Muscle layer of colon (tissue), 2 donors: ENCODE results near the gene SUGCT.
A peak's percentile ranks its signal among the peaks of the same experiment; 100 is the strongest.
"Not testable (repeated sequence)": the region's sequence is repeated elsewhere in the genome, so short reads cannot be mapped to it uniquely, and the experiment has no call there.

Source experiments
- H3K27ac ChIP-seq: one replicate; pipeline ENCODE4 v1.7.0; 2013; ENCODE audit warnings: low read depth, mild to moderate bottlenecking, low read length, moderate library complexity
- H3K27me3 ChIP-seq, 2 donors: one replicate each; pipeline ENCODE4 v1.7.0; 2013; ENCODE audit warnings: low read length in 2 of 2, mild to moderate bottlenecking in 2 of 2; ENCODE audit not compliant: insufficient read depth in 2 of 2, control insufficient read depth in 1 of 2
- H3K36me3 ChIP-seq: one replicate; pipeline ENCODE4 v1.7.0; 2013; ENCODE audit warnings: mild to moderate bottlenecking, low read length; ENCODE audit not compliant: insufficient read depth
- H3K4me1 ChIP-seq: one replicate; pipeline ENCODE4 v1.7.0; 2013; ENCODE audit warnings: mild to moderate bottlenecking, low read length; ENCODE audit not compliant: insufficient read depth
- H3K4me3 ChIP-seq, 2 donors: one replicate each; pipeline ENCODE4 v1.7.0; 2013; ENCODE audit warnings: low read length in 2 of 2, low read depth in 1 of 2, mild to moderate bottlenecking in 1 of 2, moderate library complexity in 1 of 2
- H3K9ac ChIP-seq: one replicate; pipeline ENCODE4 v1.7.0; 2013; ENCODE audit warnings: low read length
- H3K9me3 ChIP-seq: one replicate; pipeline ENCODE4 v1.7.0; 2013; ENCODE audit warnings: mild to moderate bottlenecking, low read length
- donor health status: abdominal sarcoma.
- donor health status: Adenocarcinoma of cecum.

SUGCT gene

DNA sequence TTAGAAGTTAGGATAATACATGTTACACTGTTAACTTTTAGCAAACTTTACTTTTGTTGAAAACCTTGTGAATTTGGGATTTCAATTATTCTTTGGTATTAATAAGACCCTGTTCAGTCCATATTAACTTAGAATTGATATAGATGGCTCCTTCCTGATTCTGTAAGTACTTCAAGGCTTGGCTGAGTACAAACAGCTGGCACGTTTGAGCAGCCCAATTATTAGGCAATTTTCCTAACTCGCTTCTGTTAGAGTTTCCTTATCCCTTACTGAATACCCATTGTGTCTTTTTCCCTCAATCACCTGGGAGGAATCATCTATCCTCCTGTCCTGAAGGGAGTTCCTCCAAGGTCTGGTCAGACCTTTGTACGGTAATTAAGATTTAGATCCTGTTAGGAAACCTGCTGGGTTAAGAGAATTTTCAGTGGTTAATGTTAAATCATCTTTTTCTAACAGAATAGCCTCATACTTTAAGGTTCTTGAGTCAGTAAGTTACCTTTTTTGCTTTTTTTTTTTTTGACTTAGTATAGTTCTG lies 10.9 kb downstream of the SUGCT start:
- H3K36me3 ChIP-seq, H3K9ac ChIP-seq, H3K4me3 ChIP-seq, H3K9me3 ChIP-seq, H3K4me1 ChIP-seq, H3K27ac ChIP-seq, H3K27me3 ChIP-seq: not testable (repeated sequence)

DNA sequence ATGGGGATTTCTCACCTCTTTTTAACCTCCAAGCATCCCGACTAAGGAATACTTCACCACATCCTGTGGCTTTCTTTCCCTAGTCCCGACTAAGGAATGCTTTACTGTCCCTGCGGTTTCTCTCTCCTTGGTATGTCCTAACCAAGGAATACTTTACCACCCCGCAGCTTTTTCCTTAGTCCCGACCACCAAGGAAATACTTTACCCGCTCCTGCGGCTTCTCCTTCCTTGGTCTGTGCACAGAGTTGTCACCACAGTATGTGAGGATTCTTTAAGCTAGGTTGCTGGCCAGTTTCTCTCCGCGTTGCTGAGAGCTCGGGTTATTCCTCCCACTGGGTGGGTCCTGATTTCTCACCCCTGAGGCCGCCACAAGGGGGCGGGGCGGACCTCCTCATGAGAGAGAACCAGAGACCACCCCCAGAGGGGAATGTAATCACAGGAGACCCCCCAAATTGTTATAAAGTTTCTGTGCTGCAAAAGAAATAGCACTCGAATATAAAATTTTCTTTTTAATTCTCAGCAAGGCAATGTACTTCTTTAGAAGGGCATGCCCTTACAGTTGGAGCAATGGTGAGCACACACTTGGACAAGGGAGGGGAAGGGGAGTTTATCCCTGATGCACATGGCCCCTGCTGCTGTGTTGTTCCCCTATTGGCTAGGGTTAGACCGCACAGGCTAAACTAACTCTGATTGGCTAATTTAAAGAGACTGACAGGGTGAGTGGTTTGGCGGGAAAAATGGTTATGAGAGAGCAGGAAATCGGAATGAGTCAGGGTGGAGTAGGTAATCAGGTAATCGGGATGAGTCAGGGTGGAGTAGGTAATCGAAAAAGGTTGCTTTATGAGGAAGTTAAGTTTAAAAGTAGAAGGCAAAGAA lies 12.8 kb downstream of the SUGCT start:
- H3K4me1 ChIP-seq = no peaks in the 10 kb centered on the region
- no peaks in the 10 kb centered on the region for H3K9me3 ChIP-seq
- H3K27me3 ChIP-seq = no peaks in the 10 kb centered on the region
- no peaks in the 10 kb centered on the region for H3K36me3 ChIP-seq
- H3K9ac ChIP-seq = no peak overlapping the region
- no peak overlapping the region for H3K27ac ChIP-seq
- no peak overlapping the region for H3K4me3 ChIP-seq

DNA sequence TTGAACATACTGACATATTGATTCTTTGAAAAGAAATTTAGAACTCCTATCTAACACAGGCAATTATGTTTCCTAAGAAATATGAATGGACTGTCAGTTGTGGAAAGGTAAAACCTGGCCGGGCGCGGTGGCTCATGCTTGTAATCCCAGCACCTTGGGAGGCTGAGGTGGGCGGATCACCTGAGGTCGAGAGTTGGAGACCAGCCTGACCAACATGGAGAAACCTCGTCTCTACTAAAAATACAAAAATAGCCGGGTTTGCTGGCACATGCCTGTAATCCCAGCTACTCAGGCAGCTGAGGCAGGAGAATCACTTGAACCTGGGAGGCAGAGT lies 13.4 kb downstream of the SUGCT start:
- not testable (repeated sequence) for H3K4me3 ChIP-seq, H3K27me3 ChIP-seq, H3K27ac ChIP-seq, H3K36me3 ChIP-seq, H3K9me3 ChIP-seq, H3K4me1 ChIP-seq, H3K9ac ChIP-seq

DNA sequence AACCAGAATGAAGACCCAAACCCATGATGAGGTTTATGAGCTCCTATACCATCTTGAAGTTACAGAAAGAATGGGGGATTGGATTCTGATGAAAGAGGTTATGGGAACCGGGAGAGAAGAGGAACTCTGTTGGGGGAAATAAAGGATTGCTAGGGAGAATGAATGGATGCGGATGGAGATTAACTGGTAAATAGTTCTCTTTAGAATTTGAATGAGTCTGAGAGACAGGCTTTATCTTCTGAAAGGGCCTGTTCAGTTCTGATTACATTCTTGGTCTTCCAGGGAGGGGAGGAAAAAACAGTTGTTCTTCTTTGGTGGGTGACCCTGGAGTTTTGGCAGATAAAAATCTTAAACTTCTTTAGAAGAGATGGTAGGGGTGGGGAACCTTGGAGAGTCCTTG lies 13.9 kb downstream of the SUGCT start:
- Histone ChIP-seq H3K36me3 (no peaks in the 10 kb centered on the region), H3K27me3 (no peaks in the 10 kb centered on the region), H3K4me1 (no peaks in the 10 kb centered on the region), H3K9me3 (no peaks in the 10 kb centered on the region), H3K9ac (no peak overlapping the region), H3K27ac (no peak overlapping the region), H3K4me3 (no peak overlapping the region)

DNA sequence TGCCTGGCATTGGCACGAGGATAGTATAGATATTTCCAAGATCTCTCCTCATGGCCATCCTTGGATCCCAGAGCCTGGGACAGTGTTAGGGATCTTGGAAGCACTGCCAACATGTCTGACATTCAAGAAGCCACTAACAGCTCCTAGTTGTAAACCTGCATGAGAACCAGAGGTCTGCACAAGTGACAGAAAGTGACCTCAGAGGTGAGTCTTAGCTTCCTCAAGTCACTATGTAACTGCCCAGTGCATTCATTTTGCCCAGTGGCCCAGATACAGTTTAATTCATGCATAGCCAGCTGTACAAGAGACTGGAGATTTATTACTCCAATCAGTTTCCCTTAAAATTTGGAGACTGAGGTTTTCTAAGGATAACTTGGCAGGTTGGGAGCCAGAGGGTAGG lies 16.7 kb downstream of the SUGCT start:
- no peaks in the 10 kb centered on the region for H3K4me1 ChIP-seq
- no peaks in the 10 kb centered on the region for H3K36me3 ChIP-seq
- no peak overlapping the region for H3K9ac ChIP-seq
- H3K4me3 ChIP-seq = no peak overlapping the region
- H3K9me3 ChIP-seq = no peaks in the 10 kb centered on the region
- H3K27ac ChIP-seq = no peak overlapping the region
- no peaks in the 10 kb centered on the region for H3K27me3 ChIP-seq

DNA sequence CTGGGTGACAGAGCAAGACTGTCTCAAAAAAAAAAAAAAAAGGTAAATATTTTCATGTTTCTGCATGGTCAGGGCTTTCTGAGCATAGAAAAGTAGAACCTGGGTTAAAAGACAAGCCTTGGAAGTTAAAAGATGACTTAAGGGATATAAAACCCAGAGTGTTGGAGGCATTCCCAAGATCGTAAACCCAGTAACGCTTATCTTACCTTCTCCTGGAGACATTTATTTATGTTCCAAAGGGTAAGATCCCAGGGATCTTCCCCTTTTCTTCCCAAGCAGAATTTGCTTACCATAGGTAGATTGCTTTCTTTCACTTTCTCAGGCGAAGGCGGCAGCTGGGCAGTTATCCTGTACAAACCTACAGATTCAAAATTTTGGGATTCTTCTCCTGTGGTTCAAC lies 22.2 kb downstream of the SUGCT start:
- H3K27me3 ChIP-seq = no peaks in the 10 kb centered on the region
- no peak overlapping the region for H3K9ac ChIP-seq
- H3K36me3 ChIP-seq = no peaks in the 10 kb centered on the region
- H3K9me3 ChIP-seq = no peaks in the 10 kb centered on the region
- H3K4me3 ChIP-seq = peak overlapping the region in 1 of 2 donors; percentile 50
- H3K4me1 ChIP-seq = no peaks in the 10 kb centered on the region
- no peak overlapping the region for H3K27ac ChIP-seq

DNA sequence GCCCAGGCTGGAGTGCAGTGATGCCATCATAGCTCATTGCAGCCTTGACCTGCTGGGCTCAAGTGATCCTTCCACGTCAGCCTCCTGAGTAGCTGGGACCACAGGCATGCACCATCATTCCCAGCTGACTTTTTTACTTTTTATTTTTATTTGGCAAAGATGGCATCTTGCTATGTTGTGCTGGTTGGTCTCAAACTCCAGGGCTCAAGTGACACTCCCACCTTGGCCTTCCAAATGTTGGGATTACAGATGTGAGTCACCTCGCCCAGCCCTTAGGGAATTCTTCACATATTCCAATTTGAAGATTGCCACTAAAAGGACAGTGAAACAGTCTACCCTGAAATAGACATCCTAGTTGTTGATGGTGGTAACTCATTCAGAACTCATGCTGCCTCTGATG lies 27.7 kb downstream of the SUGCT start:
- no peak overlapping the region for H3K4me3 ChIP-seq
- H3K27ac ChIP-seq = no peak overlapping the region
- no peak overlapping the region for H3K9ac ChIP-seq
- no peaks in the 10 kb centered on the region for H3K4me1 ChIP-seq
- H3K9me3 ChIP-seq = no peaks in the 10 kb centered on the region
- no peaks in the 10 kb centered on the region for H3K27me3 ChIP-seq
- no peaks in the 10 kb centered on the region for H3K36me3 ChIP-seq

DNA sequence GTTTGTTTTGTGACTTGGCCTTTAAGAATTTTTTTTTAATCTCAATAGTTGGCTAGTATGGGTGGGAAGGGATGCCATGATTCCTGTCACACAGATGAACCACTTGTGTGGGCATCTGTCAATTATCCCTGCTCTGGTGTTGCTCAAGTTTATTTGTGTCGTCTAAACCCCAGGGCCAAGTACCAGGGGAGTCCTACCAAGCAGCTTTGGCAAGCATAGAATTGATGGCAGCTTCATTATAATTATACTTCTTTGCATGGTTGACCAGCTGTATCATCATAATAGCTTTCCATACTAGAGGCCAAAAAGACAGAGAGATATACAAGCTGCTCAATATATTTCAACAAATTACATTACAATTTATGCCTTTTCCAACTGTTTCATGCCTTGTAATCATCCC lies 30.4 kb downstream of the SUGCT start:
- no peaks in the 10 kb centered on the region for H3K36me3 ChIP-seq
- H3K9ac ChIP-seq = no peak overlapping the region
- no peaks in the 10 kb centered on the region for H3K27me3 ChIP-seq
- H3K4me1 ChIP-seq = no peaks in the 10 kb centered on the region
- no peak overlapping the region for H3K4me3 ChIP-seq
- H3K27ac ChIP-seq = no peak overlapping the region
- H3K9me3 ChIP-seq = no peaks in the 10 kb centered on the region

DNA sequence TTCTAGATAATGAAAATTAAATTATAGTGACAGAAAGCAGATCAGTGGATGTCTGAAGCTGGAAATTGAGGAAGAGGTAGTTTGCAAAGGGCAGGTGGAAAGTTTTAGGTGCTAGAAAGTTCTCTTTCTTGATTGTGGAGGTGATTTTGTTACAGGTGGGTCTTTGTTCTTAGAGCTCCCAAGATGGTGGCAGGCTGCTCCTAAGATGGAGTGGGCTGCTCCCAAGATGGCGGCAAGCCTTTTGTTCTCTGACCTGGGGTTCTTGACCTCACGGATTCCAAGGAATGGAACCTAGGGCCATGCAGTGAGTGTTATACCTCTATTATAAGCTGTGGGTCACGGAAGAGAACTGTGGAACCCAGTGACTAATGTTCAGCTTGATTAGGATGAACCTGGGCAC lies 32.5 kb downstream of the SUGCT start:
- no peaks in the 10 kb centered on the region for H3K9me3 ChIP-seq
- no peaks in the 10 kb centered on the region for H3K27me3 ChIP-seq
- H3K4me1 ChIP-seq = no peaks in the 10 kb centered on the region
- no peaks in the 10 kb centered on the region for H3K36me3 ChIP-seq
- H3K4me3 ChIP-seq = no peak overlapping the region
- no peak overlapping the region for H3K27ac ChIP-seq
- no peak overlapping the region for H3K9ac ChIP-seq

DNA sequence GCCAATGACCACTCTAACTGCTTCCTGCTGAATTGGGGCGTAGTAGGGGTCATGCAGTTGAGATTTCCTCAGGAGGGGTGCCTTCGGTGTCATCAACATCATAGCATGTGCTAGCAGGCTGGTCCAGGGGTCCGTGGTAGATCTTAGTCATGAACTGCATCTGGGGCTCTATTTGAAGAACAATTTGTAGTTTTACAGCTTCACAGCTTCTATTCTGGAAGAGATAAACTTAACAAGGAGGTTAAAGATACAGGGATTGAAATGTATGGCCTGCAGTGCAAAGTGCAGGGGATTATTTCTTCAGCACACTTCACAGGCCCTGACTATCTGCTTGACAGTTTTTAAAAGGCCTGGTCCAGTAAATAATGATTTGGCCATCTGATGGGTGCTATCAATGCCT lies 33.5 kb downstream of the SUGCT start:
- H3K9me3 ChIP-seq, H3K27me3 ChIP-seq, H3K36me3 ChIP-seq, H3K4me1 ChIP-seq, H3K4me3 ChIP-seq, H3K27ac ChIP-seq, H3K9ac ChIP-seq: not testable (repeated sequence)

DNA sequence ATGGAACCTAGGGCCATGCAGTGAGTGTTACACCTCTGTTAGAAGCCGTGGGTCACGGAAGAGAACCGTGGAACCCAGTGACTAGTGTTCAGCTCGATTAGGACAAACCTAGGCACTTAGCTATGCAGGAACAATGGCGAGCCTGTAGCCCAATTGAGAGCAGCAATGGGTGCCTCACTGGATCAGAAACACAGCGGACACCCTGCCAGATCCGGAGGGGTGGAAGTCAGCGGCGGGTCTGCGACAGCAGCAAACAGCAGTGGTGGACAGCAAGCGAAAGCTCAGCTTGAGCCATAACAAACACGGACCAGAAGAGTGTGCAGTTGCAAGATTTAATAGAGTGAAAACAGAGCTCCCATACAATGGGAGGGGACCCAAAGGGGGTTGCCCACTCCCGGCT lies 38.3 kb downstream of the SUGCT start:
- not testable (repeated sequence) for H3K27ac ChIP-seq, H3K9me3 ChIP-seq, H3K27me3 ChIP-seq, H3K4me3 ChIP-seq, H3K36me3 ChIP-seq, H3K9ac ChIP-seq, H3K4me1 ChIP-seq

DNA sequence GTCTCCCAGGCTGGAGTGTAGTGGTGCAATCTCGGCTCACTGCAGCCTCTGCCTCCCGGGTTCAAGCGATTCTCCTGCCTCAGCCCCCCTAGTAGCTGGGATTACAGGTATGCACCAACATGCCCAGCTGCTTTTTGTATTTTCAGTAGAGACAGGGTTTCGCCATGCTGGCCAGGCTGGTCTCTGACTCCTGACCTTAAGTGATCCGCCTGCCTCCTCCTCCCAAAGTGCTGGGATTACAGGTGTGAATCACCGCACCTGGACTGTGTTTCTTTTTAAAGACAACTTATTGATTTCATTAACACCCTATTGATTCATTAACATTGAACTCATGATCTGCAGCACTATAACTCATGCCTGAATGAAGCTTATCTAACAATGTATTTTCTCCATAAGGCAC lies 40.5 kb downstream of the SUGCT start:
- H3K9ac ChIP-seq, H3K4me3 ChIP-seq, H3K4me1 ChIP-seq, H3K27ac ChIP-seq, H3K36me3 ChIP-seq, H3K27me3 ChIP-seq, H3K9me3 ChIP-seq: not testable (repeated sequence)
